OCI-LY1 (cell line): ENCODE measurements around the gene MRC2.
"Not testable (repeated sequence)": the region's sequence is repeated elsewhere in the genome, so short reads cannot be mapped to it uniquely, and the experiment has no call there.

Experiments used
- H2AFZ ChIP-seq: fragments of 200-600 bp; sonication (generic), shearing (Covaris generic); 2 replicates; pipeline ENCODE4 v1.6.0; 2014; ENCODE audit warnings: antibody characterized with exemption, mild to moderate bottlenecking, low read length
- H3F3A ChIP-seq: fragments of 200-600 bp; sonication (generic), shearing (Covaris generic); 2 replicates; pipeline ENCODE4 v1.6.0; 2014; ENCODE audit warnings: mild to moderate bottlenecking, antibody characterized with exemption, low read length, moderate library complexity; ENCODE audit not compliant: insufficient read depth
- H3K27ac ChIP-seq: fragments of 200-600 bp; sonication (generic); 2 replicates; pipeline ENCODE4 v1.5.1; 2014; ENCODE audit warnings: low read length, mixed run types, mild to moderate bottlenecking, low read depth; ENCODE audit not compliant: poor library complexity, severe bottlenecking
- H3K27me3 ChIP-seq: fragments of 200-600 bp; sonication (generic); 2 replicates; pipeline ENCODE4 v1.6.0; 2014; ENCODE audit warnings: antibody characterized with exemption, mild to moderate bottlenecking, low read length, moderate library complexity; ENCODE audit not compliant: insufficient read depth
- H3K36me3 ChIP-seq: fragments of 200-600 bp; sonication (generic); 2 replicates; pipeline ENCODE4 v1.6.1; 2014; ENCODE audit warnings: mild to moderate bottlenecking, antibody characterized with exemption, low read length, moderate library complexity, mixed read lengths; ENCODE audit not compliant: insufficient read depth
- H3K4me1 ChIP-seq: fragments of 200-600 bp; sonication (generic); 2 replicates; pipeline ENCODE4 v1.5.1; 2014; ENCODE audit warnings: mild to moderate bottlenecking, low read length, moderate library complexity; ENCODE audit not compliant: insufficient read depth, severe bottlenecking
- H3K4me2 ChIP-seq: fragments of 200-600 bp; sonication (generic), shearing (Covaris generic); 2 replicates; pipeline ENCODE4 v1.6.1; 2014; ENCODE audit warnings: low read length
- H3K4me3 ChIP-seq: fragments of 200-600 bp; sonication (generic); 2 replicates; pipeline ENCODE4 v1.5.1; 2014; ENCODE audit warnings: low read length, low read depth, mild to moderate bottlenecking, mixed read lengths; ENCODE audit not compliant: poor library complexity, severe bottlenecking
- H3K79me2 ChIP-seq: fragments of 200-600 bp; shearing (Covaris generic); 2 replicates; pipeline ENCODE4 v1.6.1; 2016; ENCODE audit warnings: mixed run types, low read length, mixed read lengths; ENCODE audit not compliant: insufficient read depth
- H3K9ac ChIP-seq: fragments of 200-600 bp; sonication (generic), shearing (Covaris generic); 2 replicates; pipeline ENCODE4 v1.6.1; 2014; ENCODE audit warnings: mild to moderate bottlenecking, low read length, mixed read lengths
- H3K9me2 ChIP-seq: fragments of 200-600 bp; sonication (generic), shearing (Covaris generic); 2 replicates; pipeline ENCODE4 v1.6.1; 2014; ENCODE audit warnings: low read depth, mild to moderate bottlenecking, low read length, mixed read lengths
- H3K9me3 ChIP-seq: fragments of 200-600 bp; shearing (Covaris generic); 2 replicates; pipeline ENCODE4 v1.6.1; 2014; ENCODE audit warnings: low read length, mixed read lengths
- H4K20me1 ChIP-seq: fragments of 200-600 bp; sonication (generic), shearing (Covaris generic); 2 replicates; pipeline ENCODE4 v1.6.0; 2016; ENCODE audit warnings: mild to moderate bottlenecking, low read length; ENCODE audit not compliant: insufficient read depth
- CTCF ChIP-seq: fragments of 200-600 bp; sonication (generic), shearing (Covaris generic); IDR thresholded peaks from 2 replicates; pipeline ENCODE4 v1.5.1; 2017; ENCODE audit warnings: mild to moderate bottlenecking, antibody characterized with exemption, low read length, moderate library complexity, mixed read lengths
- EZH2 ChIP-seq: fragments of 200-600 bp; sonication (generic), shearing (Covaris generic); IDR thresholded peaks from 2 replicates; pipeline ENCODE4 v1.8.0; 2017; ENCODE audit warnings: borderline replicate concordance, mixed run types, mild to moderate bottlenecking, antibody characterized with exemption, low read length, moderate library complexity, mixed read lengths

MRC2 gene

DNA sequence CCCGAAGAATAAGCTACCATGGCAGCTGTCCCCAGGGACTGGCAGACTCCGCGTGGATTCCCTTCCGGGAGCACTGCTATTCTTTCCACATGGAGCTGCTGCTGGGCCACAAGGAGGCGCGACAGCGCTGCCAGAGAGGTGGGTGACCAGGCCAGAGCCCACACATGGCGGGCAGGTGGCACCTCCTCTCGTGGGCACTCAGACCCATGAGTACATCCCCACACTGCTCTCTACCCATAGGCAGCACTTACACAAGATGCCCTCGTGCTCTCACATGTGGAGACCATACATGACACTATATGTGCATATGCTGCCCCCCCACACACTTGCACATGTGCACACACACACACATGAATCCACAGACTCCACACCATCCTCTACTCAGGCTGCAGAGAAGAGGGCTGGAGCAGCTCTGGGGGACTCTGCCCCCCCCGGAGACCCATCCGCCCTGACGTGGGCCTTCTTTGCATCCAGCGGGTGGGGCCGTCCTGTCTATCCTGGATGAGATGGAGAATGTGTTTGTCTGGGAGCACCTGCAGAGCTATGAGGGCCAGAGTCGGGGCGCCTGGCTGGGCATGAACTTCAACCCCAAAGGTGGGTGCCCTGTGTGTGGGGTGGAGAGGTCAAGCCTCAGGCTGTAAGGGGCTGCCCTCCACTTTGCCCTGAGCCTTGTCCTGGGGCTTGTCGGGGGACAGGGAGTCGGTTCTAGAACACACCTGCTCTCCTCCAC, 62.9 kb downstream of the MRC2 start:
- H3K9me2 ChIP-seq, result no peaks in the 10 kb centered on the region
- H3K4me3 ChIP-seq, result no peak overlapping the region
- H3K9ac ChIP-seq, result no peak overlapping the region
- no peaks in the 10 kb centered on the region for H3K4me1 ChIP-seq
- no peaks in the 10 kb centered on the region for H3K79me2 ChIP-seq
- no peaks in the 10 kb centered on the region for H3K9me3 ChIP-seq
- no peak overlapping the region for H3K27ac ChIP-seq
- H2AFZ ChIP-seq, result no peak overlapping the region
- H4K20me1 ChIP-seq, result no peaks in the 10 kb centered on the region
- no peaks in the 10 kb centered on the region for H3K36me3 ChIP-seq
- no peak for TF ChIP-seq CTCF
- no peaks in the 10 kb centered on the region for H3F3A ChIP-seq
- H3K27me3 ChIP-seq, result no peaks in the 10 kb centered on the region
- no peak overlapping the region for H3K4me2 ChIP-seq

DNA sequence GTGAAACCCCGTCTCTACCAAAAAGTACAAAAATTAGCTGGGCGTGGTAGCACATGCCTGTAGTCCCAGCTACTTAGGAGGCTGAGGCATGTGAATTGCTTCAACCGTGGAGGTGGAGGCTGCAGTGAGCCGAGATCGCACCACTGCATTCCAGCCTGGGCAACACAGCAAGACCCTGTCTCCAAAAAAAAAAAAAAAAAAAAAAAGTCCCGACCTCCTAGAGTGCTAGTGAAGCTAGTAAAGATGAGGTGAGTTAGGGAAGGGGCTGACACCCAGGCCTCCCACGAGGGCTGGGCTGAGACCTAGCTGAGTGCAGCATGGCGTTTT, 64.1 kb downstream of the MRC2 start:
- not testable (repeated sequence) for H3K27me3 ChIP-seq, H3K9me3 ChIP-seq, H3K4me3 ChIP-seq, H2AFZ ChIP-seq, H3K9me2 ChIP-seq, H3K79me2 ChIP-seq, H3K27ac ChIP-seq, H3K4me1 ChIP-seq, H4K20me1 ChIP-seq, H3F3A ChIP-seq, H3K4me2 ChIP-seq, H3K9ac ChIP-seq, H3K36me3 ChIP-seq

DNA sequence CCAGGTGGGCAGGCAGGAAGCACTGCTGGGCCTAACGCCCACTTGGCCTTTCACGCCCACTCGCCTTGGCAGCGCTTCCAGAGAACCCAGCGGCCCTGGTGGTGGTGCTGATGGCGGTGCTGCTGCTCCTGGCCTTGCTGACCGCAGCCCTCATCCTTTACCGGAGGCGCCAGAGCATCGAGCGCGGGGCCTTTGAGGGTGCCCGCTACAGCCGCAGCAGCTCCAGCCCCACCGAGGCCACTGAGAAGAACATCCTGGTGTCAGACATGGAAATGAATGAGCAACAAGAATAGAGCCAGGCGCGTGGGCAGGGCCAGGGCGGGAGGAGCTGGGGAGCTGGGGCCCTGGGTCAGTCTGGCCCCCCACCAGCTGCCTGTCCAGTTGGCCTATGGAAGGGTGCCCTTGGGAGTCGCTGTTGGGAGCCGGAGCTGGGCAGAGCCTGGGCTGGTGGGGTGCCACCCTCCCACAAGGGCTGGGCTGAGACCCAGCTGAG, 64.7 kb downstream of the MRC2 start:
- H2AFZ ChIP-seq, result no peak overlapping the region
- H3K4me2 ChIP-seq, result no peak overlapping the region
- H3K27ac ChIP-seq, result no peak overlapping the region
- no peaks in the 10 kb centered on the region for H3K4me1 ChIP-seq
- no peak overlapping the region for H3K9ac ChIP-seq
- no peaks in the 10 kb centered on the region for H4K20me1 ChIP-seq
- no peaks in the 10 kb centered on the region for H3K9me3 ChIP-seq
- H3K4me3 ChIP-seq, result no peak overlapping the region
- H3K27me3 ChIP-seq, result no peaks in the 10 kb centered on the region
- no peaks in the 10 kb centered on the region for H3K36me3 ChIP-seq
- no peaks in the 10 kb centered on the region for H3F3A ChIP-seq
- H3K9me2 ChIP-seq, result no peaks in the 10 kb centered on the region
- H3K79me2 ChIP-seq, result no peaks in the 10 kb centered on the region
- no peak for TF ChIP-seq CTCF
- no peak for TF ChIP-seq EZH2

DNA sequence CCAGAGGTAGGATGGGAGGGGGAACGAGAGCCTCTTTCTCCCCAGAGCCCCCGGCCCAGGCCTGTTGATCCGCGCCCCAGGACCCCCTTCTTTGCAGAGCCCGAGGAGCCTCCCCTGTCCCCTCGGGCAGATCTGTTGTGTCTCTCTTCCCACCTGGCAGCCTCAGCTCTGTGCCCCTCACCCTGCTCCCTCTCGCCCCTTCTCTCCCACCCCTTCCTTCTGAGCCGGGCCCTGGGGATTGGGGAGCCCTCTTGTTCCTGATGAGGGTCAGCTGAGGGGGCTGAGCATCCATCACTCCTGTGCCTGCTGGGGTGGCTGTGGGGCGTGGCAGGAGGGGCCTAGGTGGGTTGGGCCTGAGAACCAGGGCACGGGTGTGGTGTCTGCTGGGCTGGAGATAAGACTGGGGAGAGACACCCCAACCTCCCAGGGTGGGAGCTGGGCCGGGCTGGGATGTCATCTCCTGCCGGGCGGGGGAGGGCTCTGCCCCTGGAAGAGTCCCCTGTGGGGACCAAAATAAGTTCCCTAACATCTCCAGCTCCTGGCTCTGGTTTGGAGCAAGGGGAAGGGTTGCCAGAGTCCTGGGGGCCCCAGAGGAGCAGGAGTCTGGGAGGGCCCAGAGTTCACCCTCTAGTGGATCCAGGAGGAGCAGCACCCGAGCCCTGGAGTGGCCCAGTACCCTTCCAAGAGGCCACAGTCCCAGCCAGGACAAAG, 65.4 kb downstream of the MRC2 start:
- TF ChIP-seq CTCF (no peak), EZH2 (no peak)
- Histone ChIP-seq H2AFZ (no peak overlapping the region), H3K4me1 (no peaks in the 10 kb centered on the region), H3K36me3 (no peaks in the 10 kb centered on the region), H3K9ac (no peak overlapping the region), H3K9me3 (no peaks in the 10 kb centered on the region), H3K4me2 (no peak overlapping the region), H4K20me1 (no peaks in the 10 kb centered on the region), H3K9me2 (no peaks in the 10 kb centered on the region), H3K27me3 (no peaks in the 10 kb centered on the region), H3K27ac (no peak overlapping the region), H3F3A (no peaks in the 10 kb centered on the region), H3K4me3 (no peak overlapping the region), H3K79me2 (no peaks in the 10 kb centered on the region)
